Neural cell (in vitro differentiated cells): ENCODE measurements around the gene GPR173. TPM values are rescaled to one million over a fixed set of nuclear protein-coding genes. Genes with fewer than 3 reads are reported as not detected.

Experiments
- H2AFZ ChIP-seq: fragments of 200-600, 300-800 bp; sonication (generic), shearing (Covaris generic); 2 replicates; pipeline ENCODE4 v1.6.0; 2014; ENCODE audit warnings: low read depth, mild to moderate bottlenecking, antibody characterized with exemption, low read length, moderate library complexity
- H3F3A ChIP-seq: fragments of 200-600 bp; shearing (Covaris generic); 2 replicates; pipeline ENCODE4 v1.6.1; 2016; ENCODE audit warnings: mild to moderate bottlenecking, moderate library complexity, mixed read lengths, antibody characterized with exemption, low read length; ENCODE audit not compliant: insufficient read depth, poor library complexity, severe bottlenecking
- H3K27ac ChIP-seq: fragments of 200-600, 300-800 bp; sonication (generic), shearing (Covaris generic); 2 replicates; pipeline ENCODE4 v1.5.1; 2014; ENCODE audit warnings: mild to moderate bottlenecking, low read length, moderate library complexity
- H3K27me3 ChIP-seq: fragments of 300-800, 200-600 bp; sonication (generic), shearing (Covaris generic); 2 replicates; pipeline ENCODE4 v1.6.0; 2014; ENCODE audit warnings: mild to moderate bottlenecking, low read depth, low read length, moderate library complexity; ENCODE audit not compliant: insufficient read depth
- H3K36me3 ChIP-seq: fragments of 300-800, 200-600 bp; sonication (generic), shearing (Covaris generic); 2 replicates; pipeline ENCODE4 v1.5.1; 2014; ENCODE audit warnings: mild to moderate bottlenecking, antibody characterized with exemption, low read length, moderate library complexity; ENCODE audit not compliant: insufficient read depth
- H3K4me2 ChIP-seq: fragments of 300-800, 200-600 bp; sonication (generic), shearing (Covaris generic); 2 replicates; pipeline ENCODE4 v1.6.0; 2014; ENCODE audit warnings: mild to moderate bottlenecking, low read length
- H3K4me3 ChIP-seq: fragments of 300-800, 200-600 bp; sonication (generic), shearing (Covaris generic); 2 replicates; pipeline ENCODE4 v1.5.1; 2014; ENCODE audit warnings: mild to moderate bottlenecking, low read length, moderate library complexity
- H3K79me2 ChIP-seq: fragments of 200-600 bp; shearing (Covaris generic); replicated peaks from 2 replicates; pipeline ENCODE4 v1.6.0; 2014; ENCODE audit warnings: mild to moderate bottlenecking, low read length, moderate library complexity; ENCODE audit not compliant: insufficient read depth
- H3K9ac ChIP-seq: fragments of 300-800, 200-600 bp; sonication (generic), shearing (Covaris generic); 2 replicates; pipeline ENCODE4 v1.6.1; 2016; ENCODE audit warnings: mild to moderate bottlenecking, low read length, mixed read lengths
- H3K9me2 ChIP-seq: fragments of 200-600 bp; shearing (Covaris generic); 2 replicates; pipeline ENCODE4 v1.6.1; 2016; ENCODE audit warnings: mild to moderate bottlenecking, low read length, mixed read lengths; ENCODE audit not compliant: insufficient read depth
- H3K9me3 ChIP-seq: fragments of 200-600, 300-800 bp; sonication (generic), shearing (Covaris generic); 2 replicates; pipeline ENCODE4 v1.6.1; 2016; ENCODE audit warnings: mild to moderate bottlenecking, mixed run types, low read length, moderate library complexity, mixed read lengths
- H4K20me1 ChIP-seq: fragments of 200-600 bp; shearing (Covaris generic); 2 replicates; pipeline ENCODE4 v1.6.1; 2016; ENCODE audit warnings: mild to moderate bottlenecking, mixed run types; ENCODE audit not compliant: insufficient read depth
- EP300 ChIP-seq: fragments of 450-650 bp; conservative IDR thresholded peaks from 2 replicates; pipeline ENCODE4 v1.6.1; 2014; ENCODE audit warnings: antibody characterized with exemption, mild to moderate bottlenecking, moderate library complexity; ENCODE audit not compliant: poor library complexity, severe bottlenecking
- EZH2 ChIP-seq: fragments of 200-600, 300-800 bp; shearing (Covaris generic), sonication (generic); IDR thresholded peaks from 2 replicates; pipeline ENCODE4 v1.6.1; 2014; ENCODE audit warnings: antibody characterized with exemption, low read length, borderline replicate concordance, mild to moderate bottlenecking; ENCODE audit not compliant: insufficient read depth, poor library complexity, severe bottlenecking
- MXI1 ChIP-seq: fragments of 450-650 bp; conservative IDR thresholded peaks from 2 replicates; pipeline ENCODE4 v1.6.1; 2014; ENCODE audit warnings: antibody characterized with exemption, mild to moderate bottlenecking; ENCODE audit not compliant: poor library complexity, severe bottlenecking
- POLR2AphosphoS5 ChIP-seq: IDR thresholded peaks from 2 replicates; pipeline ENCODE4 v1.6.1; 2012
- RAD21 ChIP-seq: fragments of 450-650 bp; conservative IDR thresholded peaks from 2 replicates; pipeline ENCODE4 v1.6.1; 2014; ENCODE audit warnings: antibody characterized with exemption, mild to moderate bottlenecking, moderate library complexity
- SMC3 ChIP-seq: fragments of 450-650 bp; conservative IDR thresholded peaks from 2 replicates; pipeline ENCODE4 v1.6.1; 2014; ENCODE audit warnings: antibody characterized with exemption, mild to moderate bottlenecking, moderate library complexity; ENCODE audit not compliant: poor library complexity
- TAF1 ChIP-seq: IDR thresholded peaks from 2 replicates; pipeline ENCODE4 v1.6.1; 2012; ENCODE audit warnings: low read depth
- polyA minus RNA-seq: library from RNA; depleted of rRNA, polyadenylated mRNA; stranded (reverse); fragments of >200 nt; gene quantifications from 2 replicates; pipeline ENCODE4 v1.2.3, GENCODE V29; 2014
- polyA plus RNA-seq: library from polyadenylated mRNA; depleted of rRNA; stranded (reverse); fragments of >200 nt; gene quantifications from 2 replicates; pipeline ENCODE4 v1.2.3, GENCODE V29; 2014
- TF ChIP-seq, protein P1 (sequence below): IDR thresholded peaks from 2 replicates; pipeline ENCODE4 v1.6.1; 2012; ENCODE audit warnings: borderline replicate concordance
- TF ChIP-seq, protein P2 (sequence below): fragments of 450-650 bp; IDR thresholded peaks from 2 replicates; pipeline ENCODE4 v1.5.1; 2014; ENCODE audit warnings: antibody characterized with exemption, mild to moderate bottlenecking, moderate library complexity; ENCODE audit not compliant: poor library complexity, severe bottlenecking

The GPR173 gene, protein sequence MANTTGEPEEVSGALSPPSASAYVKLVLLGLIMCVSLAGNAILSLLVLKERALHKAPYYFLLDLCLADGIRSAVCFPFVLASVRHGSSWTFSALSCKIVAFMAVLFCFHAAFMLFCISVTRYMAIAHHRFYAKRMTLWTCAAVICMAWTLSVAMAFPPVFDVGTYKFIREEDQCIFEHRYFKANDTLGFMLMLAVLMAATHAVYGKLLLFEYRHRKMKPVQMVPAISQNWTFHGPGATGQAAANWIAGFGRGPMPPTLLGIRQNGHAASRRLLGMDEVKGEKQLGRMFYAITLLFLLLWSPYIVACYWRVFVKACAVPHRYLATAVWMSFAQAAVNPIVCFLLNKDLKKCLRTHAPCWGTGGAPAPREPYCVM
- 26.9 and 30.8 TPM in 2 replicates for polyA plus RNA-seq
- 32.1 and 36.5 TPM in 2 replicates for polyA minus RNA-seq

DNA sequence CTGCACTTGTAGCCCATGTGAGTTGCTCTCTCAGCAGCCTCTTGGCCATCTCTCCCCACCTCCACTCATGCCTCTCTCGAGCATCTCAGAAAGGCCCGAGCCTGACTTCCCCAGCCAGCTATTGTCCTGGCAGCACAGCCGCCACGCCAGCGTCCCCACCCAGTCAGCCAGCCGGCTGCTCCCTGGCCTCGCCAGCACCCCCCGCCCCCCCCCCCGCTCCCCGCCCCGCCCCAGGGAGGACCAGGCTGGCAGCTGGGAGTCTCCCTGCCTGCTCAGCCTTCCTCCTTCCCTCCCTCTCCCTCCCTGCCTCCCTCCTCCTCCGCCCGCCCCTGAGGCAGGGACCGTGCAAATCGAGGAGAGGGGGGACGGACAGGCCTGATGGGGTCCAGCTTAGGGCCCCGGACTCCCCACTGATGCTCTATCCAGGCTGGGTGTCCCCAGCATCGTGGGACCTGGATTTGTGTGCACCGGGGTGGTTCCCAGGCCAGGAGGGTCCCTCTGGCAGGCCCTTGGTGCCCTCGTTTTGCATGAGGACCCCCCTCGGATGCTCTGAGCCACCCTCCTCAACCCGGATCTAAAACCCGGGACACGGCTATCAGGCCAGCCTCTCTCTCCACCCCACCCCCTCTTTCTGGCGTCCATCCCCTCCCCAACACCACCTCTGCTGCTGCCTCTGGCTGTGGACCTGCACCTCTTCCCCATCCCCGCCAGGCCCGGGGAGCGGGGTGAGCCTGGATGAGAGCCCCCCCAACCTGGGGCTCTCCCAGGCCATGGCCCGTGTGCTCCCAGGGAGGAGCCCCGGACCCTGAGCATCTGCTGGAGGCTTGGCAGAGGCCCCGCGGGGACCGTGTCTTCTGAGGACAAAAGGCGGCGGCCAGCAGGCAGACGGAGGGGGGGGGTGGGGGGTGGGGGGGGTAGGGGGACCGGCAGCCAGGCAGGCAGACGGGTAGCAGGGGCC, at the start of gene GPR173:
Gene GPR173, plus strand, starts transcription at position 621 of the 958 bp plus-strand sequence. CDS start 27,833 bp downstream, outside the sequence.
- Histone ChIP-seq H3K9me3 (no peaks in the 10 kb centered on the region), H3F3A (no peaks in the 10 kb centered on the region), H3K27ac (peak within 1 kb of the TSS; percentile 85), H2AFZ (peak within 1 kb of the TSS; percentile 40), H3K9ac (peak within 1 kb of the TSS; percentile 83), H3K27me3 (no peaks in the 10 kb centered on the region), H4K20me1 (no peaks in the 10 kb centered on the region), H3K79me2 (peaks cover 44% of the 10 kb centered on the region), H3K36me3 (no peaks in the 10 kb centered on the region), H3K4me2 (peak within 1 kb of the TSS; percentile 44), H3K9me2 (no peaks in the 10 kb centered on the region), H3K4me3 (peak within 1 kb of the TSS; percentile 79)
- TF ChIP-seq EP300 (peak; percentile 20), EZH2 (no peak), TAF1 (no peak), RAD21 (no peak), POLR2AphosphoS5 (peak; percentile 63)
- TF ChIP-seq, protein P1, sequence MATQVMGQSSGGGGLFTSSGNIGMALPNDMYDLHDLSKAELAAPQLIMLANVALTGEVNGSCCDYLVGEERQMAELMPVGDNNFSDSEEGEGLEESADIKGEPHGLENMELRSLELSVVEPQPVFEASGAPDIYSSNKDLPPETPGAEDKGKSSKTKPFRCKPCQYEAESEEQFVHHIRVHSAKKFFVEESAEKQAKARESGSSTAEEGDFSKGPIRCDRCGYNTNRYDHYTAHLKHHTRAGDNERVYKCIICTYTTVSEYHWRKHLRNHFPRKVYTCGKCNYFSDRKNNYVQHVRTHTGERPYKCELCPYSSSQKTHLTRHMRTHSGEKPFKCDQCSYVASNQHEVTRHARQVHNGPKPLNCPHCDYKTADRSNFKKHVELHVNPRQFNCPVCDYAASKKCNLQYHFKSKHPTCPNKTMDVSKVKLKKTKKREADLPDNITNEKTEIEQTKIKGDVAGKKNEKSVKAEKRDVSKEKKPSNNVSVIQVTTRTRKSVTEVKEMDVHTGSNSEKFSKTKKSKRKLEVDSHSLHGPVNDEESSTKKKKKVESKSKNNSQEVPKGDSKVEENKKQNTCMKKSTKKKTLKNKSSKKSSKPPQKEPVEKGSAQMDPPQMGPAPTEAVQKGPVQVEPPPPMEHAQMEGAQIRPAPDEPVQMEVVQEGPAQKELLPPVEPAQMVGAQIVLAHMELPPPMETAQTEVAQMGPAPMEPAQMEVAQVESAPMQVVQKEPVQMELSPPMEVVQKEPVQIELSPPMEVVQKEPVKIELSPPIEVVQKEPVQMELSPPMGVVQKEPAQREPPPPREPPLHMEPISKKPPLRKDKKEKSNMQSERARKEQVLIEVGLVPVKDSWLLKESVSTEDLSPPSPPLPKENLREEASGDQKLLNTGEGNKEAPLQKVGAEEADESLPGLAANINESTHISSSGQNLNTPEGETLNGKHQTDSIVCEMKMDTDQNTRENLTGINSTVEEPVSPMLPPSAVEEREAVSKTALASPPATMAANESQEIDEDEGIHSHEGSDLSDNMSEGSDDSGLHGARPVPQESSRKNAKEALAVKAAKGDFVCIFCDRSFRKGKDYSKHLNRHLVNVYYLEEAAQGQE = no peak

DNA sequence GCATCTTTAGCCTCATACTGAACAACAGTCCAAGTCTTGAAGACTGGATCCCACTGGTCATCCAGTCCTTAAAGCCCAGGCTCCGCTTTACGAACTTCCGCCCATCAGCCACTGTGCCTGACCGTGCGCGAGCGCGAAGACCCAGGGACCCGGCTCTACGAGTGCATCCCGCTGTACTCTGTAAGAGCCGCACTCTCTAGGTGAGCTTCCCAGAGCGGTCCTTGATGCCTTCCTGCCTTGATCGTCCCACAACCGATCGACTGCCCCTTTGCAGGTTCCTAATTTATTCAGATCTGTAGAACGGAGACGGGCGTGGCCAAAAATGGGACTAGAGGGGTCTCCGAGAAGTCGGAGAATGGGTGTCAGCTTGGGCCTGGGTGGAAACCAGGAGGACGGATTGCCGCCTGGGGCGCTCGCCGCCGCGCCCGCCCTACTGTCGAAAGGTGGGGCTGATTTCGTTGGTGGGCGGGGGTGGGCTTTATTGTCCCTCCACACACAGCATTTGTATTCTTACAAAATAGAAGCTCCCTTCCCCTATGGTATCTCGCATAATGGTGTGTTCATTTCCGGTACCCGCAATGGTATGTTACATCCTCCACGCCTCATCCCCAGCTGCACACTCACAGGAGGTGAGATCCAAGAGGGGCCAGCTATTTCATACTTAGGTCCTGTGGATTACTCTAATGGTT, 48.0 kb upstream of the GPR173 start:
- no peak overlapping the region for H3K4me3 ChIP-seq

More for the DNA sequence above, 48.0 kb upstream of the GPR173 start:
- H3K9me3 ChIP-seq = no peaks in the 10 kb centered on the region
- no peaks in the 10 kb centered on the region for H4K20me1 ChIP-seq
- no peak overlapping the region for H2AFZ ChIP-seq
- no peaks in the 10 kb centered on the region for H3K9me2 ChIP-seq
- H3K79me2 ChIP-seq = no peaks in the 10 kb centered on the region
- H3K4me2 ChIP-seq = no peak overlapping the region
- H3K27me3 ChIP-seq = no peaks in the 10 kb centered on the region
- H3F3A ChIP-seq = no peaks in the 10 kb centered on the region
- H3K27ac ChIP-seq = no peak overlapping the region
- no peaks in the 10 kb centered on the region for H3K36me3 ChIP-seq
- TF ChIP-seq POLR2AphosphoS5 (no peak), EP300 (no peak), SMC3 (no peak), EZH2 (no peak), TAF1 (no peak), MXI1 (no peak), RAD21 (no peak)
- TF ChIP-seq, protein P1 = no peak
- TF ChIP-seq, protein P2, sequence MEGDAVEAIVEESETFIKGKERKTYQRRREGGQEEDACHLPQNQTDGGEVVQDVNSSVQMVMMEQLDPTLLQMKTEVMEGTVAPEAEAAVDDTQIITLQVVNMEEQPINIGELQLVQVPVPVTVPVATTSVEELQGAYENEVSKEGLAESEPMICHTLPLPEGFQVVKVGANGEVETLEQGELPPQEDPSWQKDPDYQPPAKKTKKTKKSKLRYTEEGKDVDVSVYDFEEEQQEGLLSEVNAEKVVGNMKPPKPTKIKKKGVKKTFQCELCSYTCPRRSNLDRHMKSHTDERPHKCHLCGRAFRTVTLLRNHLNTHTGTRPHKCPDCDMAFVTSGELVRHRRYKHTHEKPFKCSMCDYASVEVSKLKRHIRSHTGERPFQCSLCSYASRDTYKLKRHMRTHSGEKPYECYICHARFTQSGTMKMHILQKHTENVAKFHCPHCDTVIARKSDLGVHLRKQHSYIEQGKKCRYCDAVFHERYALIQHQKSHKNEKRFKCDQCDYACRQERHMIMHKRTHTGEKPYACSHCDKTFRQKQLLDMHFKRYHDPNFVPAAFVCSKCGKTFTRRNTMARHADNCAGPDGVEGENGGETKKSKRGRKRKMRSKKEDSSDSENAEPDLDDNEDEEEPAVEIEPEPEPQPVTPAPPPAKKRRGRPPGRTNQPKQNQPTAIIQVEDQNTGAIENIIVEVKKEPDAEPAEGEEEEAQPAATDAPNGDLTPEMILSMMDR = no peak
- no peak overlapping the region for H3K9ac ChIP-seq
